ENCODE data around the gene MGST1. TPM values are rescaled to one million over a fixed set of nuclear protein-coding genes. Genes with fewer than 3 reads are reported as not detected.

The MGST1 gene
- polyA plus RNA-seq, 2 of the 4 experiments (the other 2 are of a cell fraction): 949 to 1,309 TPM

- no peak for TF ChIP-seq SMC3 (IDR thresholded peaks at IDR 0.05)
- no peak for TF ChIP-seq ESRRA (IDR thresholded peaks at IDR 0.05; ENCODE audit: borderline replicate concordance, low read length)
- TF ChIP-seq MYC (IDR thresholded peaks at IDR 0.05; ENCODE audit: borderline replicate concordance, low read length): no peak
- no peak for TF ChIP-seq USF2 (IDR thresholded peaks at IDR 0.05)
- TF ChIP-seq HOXB13 (CRISPR knock-in tag; IDR thresholded peaks at IDR 0.05; ENCODE audit: low read depth): no peak
- no peak for TF ChIP-seq RCOR1 (IDR thresholded peaks at IDR 0.05; ENCODE audit: low read depth, low read length)
- TF ChIP-seq NR3C1 (IDR thresholded peaks at IDR 0.05): no peak
- no peak for TF ChIP-seq FOXS1 (CRISPR knock-in tag; IDR thresholded peaks at IDR 0.05)
- no peak for TF ChIP-seq CEBPB (IDR thresholded peaks at IDR 0.05)
- TF ChIP-seq HOXA7 (CRISPR knock-in tag; IDR thresholded peaks at IDR 0.05): no peak
- no peak for TF ChIP-seq ZNF302 (CRISPR knock-in tag; IDR thresholded peaks at IDR 0.05)
- TF ChIP-seq MAFK (IDR thresholded peaks at IDR 0.05; ENCODE audit: partially characterized antibody): no peak
- FAIRE-seq (no peak), ATAC-seq (no peak), DNase-seq (ENCODE audit: low read depth in 1 of 2, low spot score in 1 of 2) (no peak)
- Histone ChIP-seq H3K4me2 (peak overlapping the region; percentile 95), H3K4me3 (peak overlapping the region; percentile 14; the same call in 1 of the 3 replicates), H3K27ac (peak overlapping the region; percentile 51 to 99; a peak in 3 of 6 replicates), H3K9me3 (no peaks in the 10 kb centered on the region), H3K4me1 (peaks cover 67% of the 10 kb centered on the region)
- POLR2A ChIA-PET: no interaction called here
- CTCF ChIA-PET: interaction anchor here (1.1 to 2.0 kb wide), 3 partner anchors 8 to 163 kb away, joined by 3 to 9 read pairs (median 7); no protein-coding TSS in a partner anchor
- 22% methylated on average over 1 of the region's 1 CpG for WGBS (ENCODE audit: missing lambda C conversion rate)
These were observed 5.0 kb downstream of the MGST1 start for GRCh38 chr12:16352481-16352880.

GRCh38 chr12:16358878-16359277, 11.4 kb downstream of the MGST1 start:
- Histone ChIP-seq H3K27ac (0 out of 6 replicates have a peak overlapping the region, but pooled peaks of 1 of the 2 experiments have one; percentile 4), H3K9me3 (no peaks in the 10 kb centered on the region), H3K4me2 (no peak overlapping the region), H3K4me1 (peaks cover 44% of the 10 kb centered on the region), H3K4me3 (no peak overlapping the region)
- ChIA-PET POLR2A (interaction anchor here (0.6 kb wide), 1 partner anchor 152 kb away, joined by 4 read pairs; no protein-coding TSS in a partner anchor), CTCF (interaction anchor here (0.6 to 2.6 kb wide), 6 partner anchors 9 to 1294 kb away, joined by 3 to 15 read pairs (median 4); no protein-coding TSS in a partner anchor)
- FAIRE-seq (no peak), ATAC-seq (no peak; a peak in 1 of 6 replicates), DNase-seq (ENCODE audit: low read depth in 1 of 2, low spot score in 1 of 2) (no peak)
- TF ChIP-seq MAX (IDR thresholded peaks at IDR 0.05) (no peak), HEYL (CRISPR knock-in tag; IDR thresholded peaks at IDR 0.05) (no peak), BCL3 (IDR thresholded peaks at IDR 0.05) (no peak), FOSB (CRISPR knock-in tag; IDR thresholded peaks at IDR 0.05) (no peak), ZNF302 (CRISPR knock-in tag; IDR thresholded peaks at IDR 0.05) (no peak), CBX2 (IDR thresholded peaks at IDR 0.05; ENCODE audit: borderline replicate concordance, low read depth) (no peak), ZSCAN20 (CRISPR knock-in tag; IDR thresholded peaks at IDR 0.05) (no peak), CEBPB (IDR thresholded peaks at IDR 0.05) (no peak), RAD21 (conservative IDR thresholded peaks at IDR 0.05 in 1 of 2, IDR thresholded peaks at IDR 0.05 in 1 of 2) (no peak), EP300 (IDR thresholded peaks at IDR 0.05) (no peak), HMGXB4 (CRISPR knock-in tag; IDR thresholded peaks at IDR 0.05; ENCODE audit: borderline replicate concordance) (no peak), KDM5A (IDR thresholded peaks at IDR 0.05) (no peak), TP53 (CRISPR knock-in tag; IDR thresholded peaks at IDR 0.05) (no peak), KDM1A (IDR thresholded peaks at IDR 0.05; ENCODE audit: low read depth) (no peak), JUNB (IDR thresholded peaks at IDR 0.05) (no peak), MAFK (IDR thresholded peaks at IDR 0.05; ENCODE audit: partially characterized antibody) (no peak), ESRRA (IDR thresholded peaks at IDR 0.05; ENCODE audit: borderline replicate concordance, low read length) (no peak), ZFP36 (IDR thresholded peaks at IDR 0.05; ENCODE audit: borderline replicate concordance, partially characterized antibody) (no peak), POLR2A (IDR thresholded peaks at IDR 0.05; ENCODE audit: low read length) (no peak)
- WGBS (ENCODE audit: missing lambda C conversion rate): 64% methylated on average over 4 of the region's 4 CpGs

Measured in A549 (cell line).